Cardiac fibroblast (primary cell): Measurements from ENCODE around the gene SMIM35.

ENCODE experiments used
- DNase-seq, 2 donors: peaks; one replicate each; pipeline versions ENCODE4 v3.0.0 to v3.0.0-alpha.2; 2010; ENCODE audit warnings: low read depth in 2 of 2
- H3K4me3 ChIP-seq, 2 donors: replicated peaks in 1 of 2; 1 replicate in 1 of 2; 2 replicates in 1 of 2; pipeline ENCODE4 v1.5.1; 2011; ENCODE audit warnings: low read depth in 2 of 2, low read length in 2 of 2, mild to moderate bottlenecking in 2 of 2, moderate library complexity in 1 of 2
- CTCF ChIP-seq: IDR thresholded peaks from one replicate; pipeline ENCODE4 v1.5.1; 2011; ENCODE audit warnings: low read depth, mild to moderate bottlenecking, low read length, inconsistent platforms

Gene SMIM35

DNA sequence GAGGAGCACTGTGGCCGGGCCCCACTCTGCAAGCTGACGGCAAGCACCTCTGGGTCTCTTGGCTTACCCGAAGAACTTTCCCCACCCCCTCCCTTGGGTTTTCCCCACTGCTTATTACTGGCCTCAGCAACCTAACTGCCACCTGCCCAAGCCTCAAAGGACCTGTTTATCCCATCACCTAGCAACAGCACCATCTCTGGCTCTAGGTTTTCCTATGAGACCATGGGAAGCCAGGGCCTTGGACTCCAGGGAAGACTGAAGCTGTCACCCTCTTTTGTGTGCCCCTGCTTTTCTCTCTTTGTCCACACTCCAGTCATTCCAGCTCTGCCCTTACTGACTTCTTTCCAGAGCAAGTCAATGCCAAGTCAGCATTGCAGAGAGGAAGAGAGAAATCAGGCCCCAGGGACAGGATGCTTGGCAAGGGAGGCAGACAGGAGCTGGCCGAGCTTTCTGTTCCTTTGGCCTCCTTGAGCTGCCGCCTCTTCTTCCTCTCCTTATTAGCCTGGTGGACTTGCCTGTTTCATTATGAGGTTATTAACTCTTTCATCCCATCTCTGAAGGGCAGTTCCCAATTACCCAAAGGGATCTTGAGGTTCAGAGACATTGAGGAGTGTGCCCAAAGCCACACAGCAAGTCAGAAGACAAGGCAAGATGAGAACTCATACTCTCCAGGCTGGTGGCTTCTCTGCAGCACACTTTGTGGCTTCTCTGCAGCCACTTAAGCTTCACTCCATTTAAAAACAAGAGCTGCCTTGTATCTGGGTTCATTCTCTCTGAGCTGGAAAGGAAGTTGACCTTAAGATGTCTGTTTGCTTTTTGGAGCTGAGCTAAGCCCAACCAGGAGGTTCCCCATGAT is at the start of gene SMIM35:
SMIM35 (minus strand) TSS at position 51 of the 856 bp plus-strand sequence. CDS start 206 bp downstream, outside the sequence.
- no peak for DNase-seq
- H3K4me3 ChIP-seq: no peak within 1 kb of the TSS
- TF ChIP-seq CTCF: no peak

GRCh38 chr11:118136341-118136740 is 49.6 kb upstream of the SMIM35 start:
- H3K4me3 ChIP-seq: no peak overlapping the region
- DNase-seq: no peak
- no peak for TF ChIP-seq CTCF

- TF ChIP-seq CTCF: no peak
Observed at GRCh38 chr11:118135796-118136165, 49.0 kb upstream of the SMIM35 start.

GRCh38 chr11:118135051-118135795 is 48.5 kb upstream of the SMIM35 start:
- no peak for TF ChIP-seq CTCF
- DNase-seq: no peak
- no peak overlapping the region for H3K4me3 ChIP-seq

More at GRCh38 chr11:118135796-118136165, 49.0 kb upstream of the SMIM35 start:
- DNase-seq: no peak
- no peak overlapping the region for H3K4me3 ChIP-seq

DNA sequence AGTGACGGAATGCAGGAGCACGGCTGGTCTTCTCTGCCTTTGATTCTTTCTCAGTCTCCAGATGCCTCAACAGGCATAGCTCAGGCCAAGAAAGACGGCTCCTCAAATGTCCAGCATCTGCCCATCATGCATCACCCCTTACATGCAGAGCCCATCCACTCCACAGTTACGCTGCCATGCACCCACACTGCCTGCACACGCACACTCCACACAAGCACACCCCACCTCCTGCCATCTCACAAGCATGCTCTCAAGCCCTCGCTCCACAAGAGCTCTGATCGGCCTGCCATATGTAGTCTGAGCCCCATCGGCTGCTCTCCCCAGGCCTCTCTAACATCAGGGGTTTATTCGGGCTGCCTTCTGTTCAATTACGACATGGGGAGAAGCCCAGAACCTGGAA is 47.1 kb upstream of the SMIM35 start:
- DNase-seq: no peak
- H3K4me3 ChIP-seq: no peak overlapping the region
- no peak for TF ChIP-seq CTCF

GRCh38 chr11:118132385-118133151 is 45.8 kb upstream of the SMIM35 start:
- DNase-seq: no peak
- no peak overlapping the region for H3K4me3 ChIP-seq
- no peak for TF ChIP-seq CTCF
